ENCODE data around the gene IGSF23.
"Not testable (repeated sequence)": the region's sequence is repeated elsewhere in the genome, so short reads cannot be mapped to it uniquely, and the experiment has no call there.

GRCh38 chr19:44593866-44594266 lies 19.5 kb upstream of the IGSF23 start:
- TF ChIP-seq CTCF, POLR2A (IDR thresholded peaks at IDR 0.05): not testable (repeated sequence)

All from adrenal gland (tissue), 5 donors.